B cell (primary cell): Measurements from ENCODE around the gene PLEKHG4B.

Experiments used
- CTCF ChIP-seq: fragments of 200-600 bp; IDR thresholded peaks from one replicate; pipeline ENCODE4 v1.8.0; 2022; ENCODE audit warnings: antibody characterized with exemption, mild to moderate bottlenecking
- EZH2 ChIP-seq: IDR thresholded peaks from 2 replicates; pipeline ENCODE4 v1.6.1; 2012; ENCODE audit warnings: borderline replicate concordance, low read depth, mild to moderate bottlenecking, moderate library complexity, low read length; ENCODE audit not compliant: insufficient read depth, poor library complexity, severe bottlenecking

DNA sequence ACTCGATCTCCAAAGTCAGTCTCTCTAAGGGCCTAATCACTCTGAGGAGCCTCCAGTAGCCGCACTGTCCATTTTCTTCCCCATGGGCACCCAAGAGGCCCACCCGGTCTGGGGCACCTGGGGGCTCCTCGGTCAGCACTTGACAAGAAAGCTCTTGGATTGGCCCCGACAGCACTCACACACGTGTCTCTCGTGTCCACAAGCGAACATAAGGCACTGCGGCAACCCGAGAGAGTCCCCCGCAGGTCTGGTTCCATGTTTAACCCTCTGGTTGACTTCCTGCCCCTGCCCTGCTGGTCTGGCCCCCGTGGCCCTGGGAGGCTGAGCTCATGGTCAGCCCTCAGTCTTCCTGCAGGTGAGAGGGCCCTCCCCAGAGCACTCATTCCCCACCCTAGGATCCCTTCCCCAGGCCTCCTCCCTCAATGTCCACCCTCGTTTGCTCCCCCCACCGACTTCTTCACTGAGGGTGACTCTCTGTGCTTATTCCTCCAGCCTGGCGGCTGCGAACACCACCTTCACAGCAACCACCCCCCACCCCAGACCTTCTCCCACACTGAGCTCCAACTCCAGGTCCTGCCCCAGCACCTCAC is 83.0 kb downstream of the PLEKHG4B start:
- TF ChIP-seq CTCF (no peak), EZH2 (no peak)
